Head of caudate nucleus (tissue), 42 donors: ENCODE measurements around the gene COMMD1.
"Not testable (repeated sequence)": the region's sequence is repeated elsewhere in the genome, so short reads cannot be mapped to it uniquely, and the experiment has no call there.

Experiments
- DNase-seq, 42 donors: peaks; one replicate each; pipeline versions ENCODE4 v3.0.0 to v3.0.0-alpha.2; 2020 to 2021; ENCODE audit warnings: mixed read lengths in 7 of 42
- intact Hi-C: fragments of 100-400 bp; cut with DNase I; formaldehyde crosslinking; loops from one replicate; pipeline ENCODE4 v1.15.0; 2022

COMMD1 gene

DNA sequence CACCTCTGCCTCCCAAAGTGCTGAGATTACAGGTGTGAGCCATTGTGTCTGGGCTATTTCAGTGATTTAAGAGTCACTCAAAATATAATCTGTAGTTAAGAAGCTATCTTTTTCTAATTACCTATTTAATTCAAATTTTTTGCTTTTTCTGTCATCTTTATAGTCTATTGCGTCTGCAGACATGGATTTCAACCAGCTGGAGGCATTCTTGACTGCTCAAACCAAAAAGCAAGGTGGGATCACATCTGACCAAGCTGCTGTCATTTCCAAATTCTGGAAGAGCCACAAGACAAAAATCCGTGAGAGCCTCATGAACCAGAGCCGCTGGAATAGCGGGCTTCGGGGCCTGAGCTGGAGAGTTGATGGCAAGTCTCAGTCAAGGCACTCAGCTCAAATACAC is 95.1 kb downstream of the COMMD1 start:
- DNase-seq: no peak
- intact Hi-C loops: no loop called here

GRCh38 chr2:62001431-62001830 is 96.0 kb downstream of the COMMD1 start:
- DNase-seq: no peak
- intact Hi-C loops: no loop called here

GRCh38 chr2:62004428-62004827 is 99.0 kb downstream of the COMMD1 start:
- DNase-seq, intact Hi-C loops: not testable (repeated sequence)

GRCh38 chr2:62007555-62007954 is 102.1 kb downstream of the COMMD1 start:
- intact Hi-C loops: no loop called here
- DNase-seq: no peak

GRCh38 chr2:62010632-62011256 is 105.3 kb downstream of the COMMD1 start:
- intact Hi-C loops: no loop called here
- no peak for DNase-seq

DNA sequence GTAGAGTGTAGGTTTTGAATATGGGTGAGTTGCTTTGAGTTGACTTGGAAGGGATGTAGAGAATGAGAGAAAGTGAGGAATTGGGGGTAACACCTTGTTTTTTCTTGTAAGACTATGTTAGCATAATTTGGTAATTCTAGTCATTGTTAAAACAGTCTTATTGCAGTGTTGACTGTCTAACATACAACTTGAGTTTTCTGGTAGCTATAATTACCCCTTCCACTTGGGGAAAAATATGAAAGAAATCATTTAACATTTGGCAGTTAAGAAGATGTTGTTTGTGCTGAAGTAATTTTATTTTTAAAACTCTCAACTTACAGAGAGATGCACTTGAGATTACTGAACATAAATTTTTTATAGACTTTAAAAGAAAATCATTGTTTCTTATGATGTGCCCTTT is 108.2 kb downstream of the COMMD1 start:
- intact Hi-C loops: no loop called here
- no peak for DNase-seq

DNA sequence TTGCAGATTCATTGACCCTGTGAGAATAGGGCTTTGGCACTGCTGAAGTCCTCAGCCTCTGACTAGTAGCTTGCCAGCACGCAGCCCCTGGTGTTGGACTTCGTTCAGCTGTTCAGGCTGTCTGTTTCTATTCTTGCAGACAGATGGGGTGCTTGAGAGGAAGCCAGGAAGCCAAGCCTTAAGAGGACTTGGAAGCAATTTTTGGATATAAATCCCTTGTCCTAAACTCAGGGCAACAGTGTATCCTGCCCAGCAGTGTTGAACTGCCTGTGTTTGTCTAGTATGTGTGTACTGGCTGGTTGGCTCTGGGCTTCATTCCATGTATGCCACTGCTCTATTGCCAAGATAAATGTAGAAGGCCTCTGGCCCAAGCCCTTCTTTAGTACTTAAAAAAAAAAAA is 108.6 kb downstream of the COMMD1 start:
- intact Hi-C loops: no loop called here
- DNase-seq: peak; percentile 32 to 88 (median 62)

- no peak for DNase-seq
- intact Hi-C loops: no loop called here
Observed at GRCh38 chr2:62016957-62017356, 111.5 kb downstream of the COMMD1 start.

DNA sequence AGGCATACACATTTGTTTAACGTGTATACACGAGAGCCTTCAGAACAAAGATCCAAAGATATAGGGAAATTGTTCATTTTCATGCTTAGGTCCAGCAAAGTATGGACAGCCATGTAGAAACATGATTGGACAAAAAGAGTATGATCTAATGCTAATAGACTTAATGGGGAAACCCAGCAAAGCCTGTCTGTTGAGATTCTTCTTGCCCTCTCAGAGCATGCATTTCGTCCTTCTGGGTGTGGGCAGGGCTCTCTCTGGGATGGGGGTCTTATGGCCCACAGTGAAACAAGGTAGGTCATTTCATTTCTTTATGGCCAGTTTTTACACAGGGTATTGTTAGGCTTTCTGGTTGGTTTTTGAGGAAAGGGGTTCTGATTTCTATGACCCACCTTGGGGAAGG is 124.4 kb downstream of the COMMD1 start:
- intact Hi-C loops: no loop called here
- DNase-seq: no peak

- DNase-seq: no peak
- intact Hi-C loops: no loop called here
Observed at GRCh38 chr2:62030902-62031301, 125.4 kb downstream of the COMMD1 start.

GRCh38 chr2:62032096-62032495 is 126.6 kb downstream of the COMMD1 start:
- no peak for DNase-seq
- intact Hi-C loops: no loop called here

DNA sequence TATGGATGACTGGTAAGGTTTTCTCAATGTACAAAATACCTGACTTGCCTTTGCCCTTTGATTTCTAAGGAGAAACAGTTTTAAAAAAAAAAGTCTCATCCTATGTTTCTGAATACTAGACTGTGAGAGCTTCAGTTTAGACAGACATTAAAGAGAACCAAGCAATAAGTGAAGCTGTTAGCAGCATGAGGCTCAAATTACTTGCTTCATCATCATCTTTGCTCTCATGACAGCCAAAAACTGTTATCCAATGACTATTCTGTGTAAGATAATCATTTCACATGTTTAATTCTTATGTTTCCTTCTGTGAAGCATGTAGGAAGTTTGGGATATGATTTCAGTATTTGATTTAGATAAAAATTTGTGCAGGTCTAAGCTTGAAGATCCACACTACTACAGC is 129.2 kb downstream of the COMMD1 start:
- intact Hi-C loops: no loop called here
- DNase-seq: no peak

GRCh38 chr2:62036229-62036628 is 130.8 kb downstream of the COMMD1 start:
- DNase-seq: no peak
- intact Hi-C loops: no loop called here

DNA sequence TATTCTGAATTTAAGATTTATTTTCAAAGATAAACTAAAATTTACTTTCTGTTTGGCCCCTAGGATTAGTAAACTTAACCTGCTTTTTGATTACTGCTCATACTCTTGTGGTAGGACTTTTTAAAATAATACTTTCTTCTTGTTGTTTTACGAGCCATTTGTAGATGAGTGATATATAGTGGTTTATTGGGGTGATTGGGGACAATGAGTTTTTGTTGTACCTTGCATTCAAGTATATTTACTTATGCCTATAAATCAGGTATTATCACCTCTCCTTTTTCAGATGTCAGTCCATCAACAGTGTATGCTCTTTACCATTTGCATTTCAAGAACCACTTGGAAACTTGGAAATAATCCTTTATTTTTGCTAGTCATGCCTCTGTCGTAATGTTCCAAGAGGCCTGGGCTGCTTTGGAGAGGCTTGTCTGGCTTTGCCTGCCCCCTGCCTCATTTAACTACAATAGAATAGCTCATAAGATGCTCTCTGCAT is 131.3 kb downstream of the COMMD1 start:
- intact Hi-C loops: no loop called here
- no peak for DNase-seq

- peak in 3 of 42 donors; percentile 11 to 40 (median 13) for DNase-seq
- intact Hi-C loops: no loop called here
Observed at GRCh38 chr2:62038975-62039771, 133.7 kb downstream of the COMMD1 start.

DNA sequence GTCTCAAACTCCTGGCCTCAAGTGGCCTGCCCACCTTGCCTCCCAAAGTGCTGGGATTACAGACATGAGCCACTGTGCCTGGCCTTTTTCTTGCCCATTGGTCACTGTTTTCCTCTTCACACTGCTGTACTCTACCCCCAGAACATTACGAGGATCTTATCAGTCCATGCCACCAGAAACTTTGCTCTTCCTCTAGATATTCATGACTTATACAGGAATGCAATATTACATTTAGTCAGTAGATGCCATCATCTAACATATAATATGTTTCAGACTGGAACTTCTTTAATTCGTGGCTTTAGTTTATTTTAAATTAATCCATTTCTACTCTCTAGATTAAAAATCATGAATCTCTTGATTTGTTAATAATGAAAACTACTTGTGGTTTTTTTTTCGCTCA is 135.5 kb downstream of the COMMD1 start:
- DNase-seq: no peak
- intact Hi-C loops: no loop called here

DNA sequence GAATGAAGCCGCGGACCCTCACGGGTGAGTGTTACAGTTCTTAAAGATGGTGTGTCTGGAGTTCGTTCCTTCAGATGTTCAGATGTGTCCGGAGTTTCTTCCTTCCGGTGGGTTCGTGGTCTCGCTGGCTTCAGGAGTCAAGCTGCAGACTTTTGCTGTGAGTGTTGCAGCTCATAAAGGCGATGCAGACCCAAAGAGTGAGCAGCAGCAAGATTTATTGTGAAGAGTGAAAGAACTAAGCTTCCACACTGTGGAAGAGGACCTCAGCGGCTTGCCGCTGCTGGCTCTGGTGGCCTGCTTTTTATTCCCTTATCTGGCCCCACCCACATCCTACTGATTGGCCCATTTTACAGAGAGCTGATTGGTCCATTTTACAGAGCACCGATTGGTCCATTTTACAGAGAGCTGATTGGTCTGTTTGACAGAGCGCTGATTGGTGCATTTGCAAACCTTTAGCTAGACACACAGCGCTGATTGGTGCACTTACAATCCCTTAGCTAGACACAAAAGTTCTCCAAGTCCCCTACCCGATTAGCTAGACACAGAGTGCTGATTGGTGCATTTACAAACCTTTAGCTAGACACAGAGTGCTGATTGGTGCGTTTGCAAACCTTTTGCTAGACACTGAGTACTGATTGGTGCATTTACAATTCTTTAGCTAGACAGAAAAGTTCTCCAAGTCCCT is 136.4 kb downstream of the COMMD1 start:
- DNase-seq, intact Hi-C loops: not testable (repeated sequence)

DNA sequence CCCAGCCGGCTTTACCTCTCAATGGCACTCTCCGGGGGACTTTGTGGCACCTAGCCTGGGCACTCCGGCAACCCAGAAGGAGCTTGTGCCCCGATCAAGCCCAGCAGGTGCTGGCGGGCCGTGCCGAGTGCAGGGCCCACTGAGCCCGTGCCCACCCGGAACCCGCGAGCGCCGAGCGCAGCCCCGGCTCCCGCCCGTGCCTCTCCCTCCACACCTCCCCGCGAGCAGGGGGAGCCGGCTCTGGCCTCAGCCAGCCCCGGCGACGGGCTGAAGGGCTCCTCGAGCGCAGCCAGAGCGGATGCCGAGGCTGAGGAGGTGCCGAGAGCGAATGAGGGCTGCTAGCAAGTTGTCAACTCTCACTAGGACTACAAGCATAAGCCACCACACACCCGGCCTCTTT is 136.9 kb downstream of the COMMD1 start:
- intact Hi-C loops: no loop called here
- DNase-seq: no peak

DNA sequence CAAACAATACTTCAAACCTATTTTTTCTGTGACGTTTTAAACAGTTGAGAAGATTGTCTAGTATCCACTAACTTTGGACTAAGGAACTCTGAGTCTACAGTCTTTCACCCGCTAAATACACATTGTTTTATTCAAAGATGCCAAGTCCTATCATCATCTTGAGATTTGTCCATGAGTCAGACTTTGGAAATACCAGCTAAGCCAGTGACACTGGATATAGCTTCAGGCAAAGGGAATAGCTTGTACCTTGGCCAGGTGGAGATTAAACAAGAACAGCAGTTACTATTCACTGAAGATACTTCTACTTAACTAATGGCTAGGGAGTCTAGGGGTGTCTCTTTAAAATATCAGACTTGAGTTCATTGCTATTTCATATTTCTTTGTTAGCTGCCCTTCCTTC is 137.5 kb downstream of the COMMD1 start:
- no peak for DNase-seq
- intact Hi-C loops: no loop called here

- intact Hi-C loops: no loop called here
- DNase-seq: no peak
Observed at GRCh38 chr2:62045017-62045543, 139.6 kb downstream of the COMMD1 start.
